Bronchial epithelial cell (primary cell): ENCODE results near the gene CORO2B. TPM values are rescaled to one million over a fixed set of nuclear protein-coding genes. Genes with fewer than 3 reads are reported as not detected.

Experiments
- DNase-seq: peaks from one replicate; pipeline ENCODE4 v3.0.0-alpha.2; 2010; ENCODE audit warnings: low read depth
- FAIRE-seq: peaks from 2 replicates; lab custom pipeline; 2011; peaks lifted over from hg19 to GRCh38; lab: Jason Lieb, UNC
- H3K27me3 ChIP-seq: 2 replicates; pipeline ENCODE4 v1.5.1; 2011; ENCODE audit warnings: low read length; ENCODE audit not compliant: control insufficient read depth, insufficient read depth
- H3K36me3 ChIP-seq: 2 replicates; pipeline ENCODE4 v1.5.1; 2011; ENCODE audit warnings: low read length; ENCODE audit not compliant: control insufficient read depth, insufficient read depth
- H3K4me3 ChIP-seq: 2 replicates; pipeline ENCODE4 v1.5.1; 2011; ENCODE audit warnings: mild to moderate bottlenecking, low read depth, low read length, control low read depth
- CTCF ChIP-seq: IDR thresholded peaks from 2 replicates; pipeline ENCODE4 v1.5.1; 2011; ENCODE audit warnings: mild to moderate bottlenecking, moderate library complexity, low read length, control low read depth, inconsistent platforms; ENCODE audit not compliant: insufficient read depth, severe bottlenecking
- total RNA-seq: library from RNA; depleted of rRNA; stranded (reverse); fragments of >200 nt; gene quantifications from 2 replicates; pipeline ENCODE4 v1.2.1, GENCODE V29; 2014

Gene CORO2B
- total RNA-seq, 1 donor from 2014 or later = under 0.01 TPM

- TF ChIP-seq CTCF = peak; percentile 74
- Histone ChIP-seq H3K36me3 (no peaks in the 10 kb centered on the region), H3K27me3 (peaks cover 6% of the 10 kb centered on the region), H3K4me3 (no peak overlapping the region)
- FAIRE-seq (peak; percentile 64), DNase-seq (peak; percentile 41)
Measured at GRCh38 chr15:68730471-68730919, 151.7 kb downstream of the CORO2B start.

GRCh38 chr15:68730976-68731897 lies 152.4 kb downstream of the CORO2B start:
- TF ChIP-seq CTCF = no peak
- H3K27me3 ChIP-seq = peaks cover 6% of the 10 kb centered on the region
- FAIRE-seq = no peak

GRCh38 chr15:68732451-68732850 lies 153.7 kb downstream of the CORO2B start:
- FAIRE-seq (no peak), DNase-seq (no peak)
- Histone ChIP-seq H3K27me3 (peaks cover 6% of the 10 kb centered on the region), H3K4me3 (no peak overlapping the region), H3K36me3 (no peaks in the 10 kb centered on the region)
- TF ChIP-seq CTCF = no peak

More at GRCh38 chr15:68730976-68731897, 152.4 kb downstream of the CORO2B start:
- no peak for DNase-seq
- Histone ChIP-seq H3K4me3 (no peak overlapping the region), H3K36me3 (no peaks in the 10 kb centered on the region)

GRCh38 chr15:68733666-68734065 lies 154.9 kb downstream of the CORO2B start:
- TF ChIP-seq CTCF = no peak
- FAIRE-seq = no peak

GRCh38 chr15:68734352-68734751 lies 155.6 kb downstream of the CORO2B start:
- H3K27me3 ChIP-seq = peaks cover 4% of the 10 kb centered on the region
- FAIRE-seq (no peak), DNase-seq (no peak)
- H3K36me3 ChIP-seq = no peaks in the 10 kb centered on the region
- H3K4me3 ChIP-seq = no peak overlapping the region
- TF ChIP-seq CTCF = no peak

More at GRCh38 chr15:68733666-68734065, 154.9 kb downstream of the CORO2B start:
- no peak overlapping the region for H3K4me3 ChIP-seq
- H3K27me3 ChIP-seq = peaks cover 6% of the 10 kb centered on the region
- DNase-seq = no peak
- no peaks in the 10 kb centered on the region for H3K36me3 ChIP-seq
